Measurements from ENCODE around the gene MDK.

- TF ChIP-seq GATA2 (IDR thresholded peaks at IDR 0.05; ENCODE audit: low read depth, low read length) (no peak), GATA3 (IDR thresholded peaks at IDR 0.05; ENCODE audit: low read depth, low read length) (no peak)
Measured at GRCh38 chr11:46373787-46374740, 7.4 kb upstream of the MDK start.

Data from SH-SY5Y (cell line).